HepG2 (cell line): Measurements from ENCODE around the gene PRKN. TPM values are rescaled to one million over a fixed set of nuclear protein-coding genes. Genes with fewer than 3 reads are reported as not detected.
A peak's percentile ranks its signal among the peaks of the same experiment; 100 is the strongest.

ENCODE experiments used
- ATAC-seq: fragments of 200-7000 bp; cut with Tn5 transposase; 3 replicates; pipeline ENCODE4 v1.9.1; 2020; ENCODE audit warnings: mild to moderate bottlenecking, moderate library complexity
- BruUV-seq: library from RNA; stranded (reverse); fragments of 400-500 nt; replicated peaks from 2 replicates; lab custom pipeline; 2021; lab: Mats Ljungman, UMichigan
- CTCF ChIA-PET: fragments of 300-600 bp; formaldehyde crosslinking; extraction: SDS; loops from one replicate; lab custom pipeline; 2021; ENCODE audit warnings: low total read pairs, inconsistent platforms, low intra/inter-chr PET ratio; lab: Yijun Ruan, JAX
- POLR2A ChIA-PET: fragments of 350-600 bp; sonication (Branson Sonifier 250); formaldehyde crosslinking; loops from one replicate; lab custom pipeline; 2020; ENCODE audit warnings: antibody characterized with exemption, inconsistent platforms; lab: Yijun Ruan, JAX
- DNase-seq: peaks from one replicate; pipeline ENCODE4 v3.0.0-alpha.2; 2015; ENCODE audit warnings: low spot score
- FAIRE-seq: peaks from 3 replicates; lab custom pipeline; 2011; peaks lifted over from hg19 to GRCh38; lab: Jason Lieb, UNC
- H2AFZ ChIP-seq: one replicate; pipeline ENCODE4 v1.6.1; 2011; ENCODE audit warnings: low read length, inconsistent platforms
- H3K27ac ChIP-seq: fragments of 300-600 bp; 3 replicates; pipeline ENCODE4 v1.8.0; 2011; ENCODE audit warnings: mixed run types, mild to moderate bottlenecking, mixed read lengths, low read length, inconsistent platforms; ENCODE audit not compliant: insufficient read depth; ENCODE audit errors: extremely low read length
- H3K27me3 ChIP-seq, 2 experiments: fragments of 200-600 bp in 1 of 2; 2 replicates in 1 of 2; 3 replicates in 1 of 2; pipeline versions ENCODE4 v1.6.0 to v1.8.0; 2011; ENCODE audit warnings: low read length in 2 of 2, mild to moderate bottlenecking in 2 of 2, moderate library complexity in 2 of 2, inconsistent platforms in 1 of 2; ENCODE audit not compliant: insufficient read depth in 2 of 2, control insufficient read depth in 1 of 2
- H3K36me3 ChIP-seq, 2 experiments: fragments of 200-600 bp in 1 of 2; replicated peaks in 1 of 2; 2 replicates in 1 of 2; 3 replicates in 1 of 2; pipeline versions ENCODE4 v1.5.1 to v1.8.0; 2011; ENCODE audit warnings: low read length in 2 of 2, inconsistent platforms in 1 of 2; ENCODE audit not compliant: insufficient read depth in 2 of 2, control insufficient read depth in 1 of 2
- H3K4me1 ChIP-seq: 2 replicates; pipeline ENCODE4 v1.5.1; 2012; ENCODE audit warnings: low read length, inconsistent platforms; ENCODE audit not compliant: insufficient read depth
- H3K4me2 ChIP-seq: 2 replicates; pipeline ENCODE4 v1.6.0; 2011; ENCODE audit warnings: low read depth, low read length, inconsistent platforms
- H3K4me3 ChIP-seq, 3 experiments: fragments of 200-600 bp in 1 of 3; sonication (generic), shearing (Covaris generic) in 1 of 3; replicated peaks in 1 of 3; 2 replicates each; pipeline ENCODE4 v1.5.1; 2011 to 2016; ENCODE audit warnings: low read length in 3 of 3, inconsistent platforms in 2 of 3, low read depth in 2 of 3, mild to moderate bottlenecking in 2 of 3, control low read depth in 1 of 3, mixed read lengths in 1 of 3; ENCODE audit not compliant: insufficient read depth in 1 of 3
- H3K79me2 ChIP-seq: one replicate; pipeline ENCODE4 v1.6.1; 2011; ENCODE audit warnings: low read length, inconsistent platforms; ENCODE audit not compliant: insufficient read depth
- H3K9ac ChIP-seq: 2 replicates; pipeline ENCODE4 v1.6.0; 2011; ENCODE audit warnings: mild to moderate bottlenecking, low read depth, low read length, inconsistent platforms; ENCODE audit not compliant: insufficient read depth
- H3K9me3 ChIP-seq: 2 replicates; pipeline ENCODE4 v1.5.1; 2012; ENCODE audit warnings: mild to moderate bottlenecking, low read length
- H4K20me1 ChIP-seq: 2 replicates; pipeline ENCODE4 v1.6.0; 2011; ENCODE audit warnings: inconsistent platforms, mild to moderate bottlenecking, low read length, moderate library complexity; ENCODE audit not compliant: insufficient read depth
- MAFK ChIP-seq, 2 experiments: IDR thresholded peaks in 1 of 2; conservative IDR thresholded peaks in 1 of 2; 2 replicates each; pipeline ENCODE4 v1.6.1; 2011; ENCODE audit warnings: improper control_type of control experiment in 2 of 2, low read length in 2 of 2
- RXRB ChIP-seq: IDR thresholded peaks from 2 replicates; pipeline ENCODE4 v1.6.1; 2016; ENCODE audit warnings: borderline replicate concordance, missing genetic modification reagents, missing compliant biosample characterization
- TEAD3 ChIP-seq: optimal IDR thresholded peaks from 2 replicates; pipeline ENCODE3; 2016; ENCODE audit warnings: borderline replicate concordance
- ZNF570 ChIP-seq: sonication (generic); formaldehyde crosslinking; IDR thresholded peaks from 2 replicates; pipeline ENCODE4 v1.4.0; 2020; ENCODE audit warnings: mild to moderate bottlenecking, missing genetic modification reagents, borderline replicate concordance
- WGBS: methylation state at CpG from one replicate; pipeline ENCODE4 v1.1.6; 2017; ENCODE audit warnings: low lambda C conversion rate; 5-methylcytosine and 5-hydroxymethylcytosine counted together
- in situ Hi-C: cut with HindIII; loops from 2 replicates; pipeline ENCODE4 v1.10.0; 2017; ENCODE audit warnings: low pct_unique_long_range_greater_than_20kb; ENCODE audit not compliant: extremely low pct_ligation_motif_present
- intact Hi-C: fragments of 100-400 bp; cut with micrococcal nuclease; formaldehyde crosslinking; loops from one replicate; pipeline ENCODE4 v1.10.0; 2022; ENCODE audit not compliant: unreplicated experiment
- polyA plus RNA-seq, 8 experiments: library from polyadenylated mRNA; depleted of rRNA in 3 of 8; stranded (reverse) in 7 of 8; unstranded in 1 of 8; fragments of >200 nt; fragmentation: Illumina TruSeq in 4 of 8; extraction: Trizol in 4 of 8; gene quantifications; 2 replicates each; pipeline versions ENCODE4 v1.2.1 to v1.2.3, GENCODE V29; 2011 to 2016; ENCODE audit warnings: low read depth in 4 of 8, missing spikeins in 1 of 8, mixed read lengths in 1 of 8; ENCODE audit not compliant: insufficient read depth in 1 of 8
- total RNA-seq, 5 experiments: library from RNA; depleted of rRNA; stranded (reverse); fragments of >200 nt; fragmentation: Illumina TruSeq; extraction: Trizol; gene quantifications; 2 replicates each; pipeline ENCODE4 v1.2.3, GENCODE V29; 2016; ENCODE audit warnings: low read depth in 1 of 5
- TF ChIP-seq, protein P1 (sequence below): sonication (generic); formaldehyde crosslinking; conservative IDR thresholded peaks from 2 replicates; pipeline ENCODE4 v1.4.0; 2020; ENCODE audit warnings: missing genetic modification reagents
- TF ChIP-seq, protein P2 (sequence below): sonication (generic); formaldehyde crosslinking; conservative IDR thresholded peaks from 2 replicates; pipeline ENCODE4 v1.8.0; 2022; ENCODE audit warnings: mild to moderate bottlenecking, moderate library complexity, missing genetic modification reagents

PRKN gene
- total and polyA plus RNA-seq, 2 of the 13 experiments (the other 11 are each of a cell fraction or from before 2014, with no cell fraction given) = 0.31 to 0.44 TPM

DNA sequence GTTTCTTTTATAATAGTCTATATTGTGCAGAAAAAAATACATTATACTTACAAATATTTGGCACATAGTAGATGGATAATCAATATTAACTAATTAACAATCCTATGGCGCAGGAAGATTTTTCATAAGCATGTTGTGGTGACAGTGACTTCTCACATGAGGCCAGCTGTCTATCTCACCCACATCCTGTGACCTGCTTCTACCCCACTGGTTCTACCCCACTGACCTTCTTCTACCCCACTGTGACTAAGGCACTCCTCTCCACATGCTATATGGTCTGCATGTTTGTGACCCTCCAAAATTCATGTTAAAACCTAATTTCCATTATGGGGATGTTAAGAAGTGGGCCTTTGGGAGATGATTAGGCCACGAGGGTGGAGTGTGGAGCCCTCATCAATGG is 1058.9 kb downstream of the PRKN start (continued):
- TF ChIP-seq, protein P1, sequence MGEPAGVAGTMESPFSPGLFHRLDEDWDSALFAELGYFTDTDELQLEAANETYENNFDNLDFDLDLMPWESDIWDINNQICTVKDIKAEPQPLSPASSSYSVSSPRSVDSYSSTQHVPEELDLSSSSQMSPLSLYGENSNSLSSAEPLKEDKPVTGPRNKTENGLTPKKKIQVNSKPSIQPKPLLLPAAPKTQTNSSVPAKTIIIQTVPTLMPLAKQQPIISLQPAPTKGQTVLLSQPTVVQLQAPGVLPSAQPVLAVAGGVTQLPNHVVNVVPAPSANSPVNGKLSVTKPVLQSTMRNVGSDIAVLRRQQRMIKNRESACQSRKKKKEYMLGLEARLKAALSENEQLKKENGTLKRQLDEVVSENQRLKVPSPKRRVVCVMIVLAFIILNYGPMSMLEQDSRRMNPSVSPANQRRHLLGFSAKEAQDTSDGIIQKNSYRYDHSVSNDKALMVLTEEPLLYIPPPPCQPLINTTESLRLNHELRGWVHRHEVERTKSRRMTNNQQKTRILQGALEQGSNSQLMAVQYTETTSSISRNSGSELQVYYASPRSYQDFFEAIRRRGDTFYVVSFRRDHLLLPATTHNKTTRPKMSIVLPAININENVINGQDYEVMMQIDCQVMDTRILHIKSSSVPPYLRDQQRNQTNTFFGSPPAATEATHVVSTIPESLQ (CRISPR knock-in tag) = no peak
- TF ChIP-seq, protein P2, sequence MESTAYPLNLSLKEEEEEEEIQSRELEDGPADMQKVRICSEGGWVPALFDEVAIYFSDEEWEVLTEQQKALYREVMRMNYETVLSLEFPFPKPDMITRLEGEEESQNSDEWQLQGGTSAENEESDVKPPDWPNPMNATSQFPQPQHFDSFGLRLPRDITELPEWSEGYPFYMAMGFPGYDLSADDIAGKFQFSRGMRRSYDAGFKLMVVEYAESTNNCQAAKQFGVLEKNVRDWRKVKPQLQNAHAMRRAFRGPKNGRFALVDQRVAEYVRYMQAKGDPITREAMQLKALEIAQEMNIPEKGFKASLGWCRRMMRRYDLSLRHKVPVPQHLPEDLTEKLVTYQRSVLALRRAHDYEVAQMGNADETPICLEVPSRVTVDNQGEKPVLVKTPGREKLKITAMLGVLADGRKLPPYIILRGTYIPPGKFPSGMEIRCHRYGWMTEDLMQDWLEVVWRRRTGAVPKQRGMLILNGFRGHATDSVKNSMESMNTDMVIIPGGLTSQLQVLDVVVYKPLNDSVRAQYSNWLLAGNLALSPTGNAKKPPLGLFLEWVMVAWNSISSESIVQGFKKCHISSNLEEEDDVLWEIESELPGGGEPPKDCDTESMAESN (CRISPR knock-in tag) = no peak
- no peak for TF ChIP-seq TEAD3 (CRISPR knock-in tag)
- TF ChIP-seq, all 625 proteins: peak for 0

DNA sequence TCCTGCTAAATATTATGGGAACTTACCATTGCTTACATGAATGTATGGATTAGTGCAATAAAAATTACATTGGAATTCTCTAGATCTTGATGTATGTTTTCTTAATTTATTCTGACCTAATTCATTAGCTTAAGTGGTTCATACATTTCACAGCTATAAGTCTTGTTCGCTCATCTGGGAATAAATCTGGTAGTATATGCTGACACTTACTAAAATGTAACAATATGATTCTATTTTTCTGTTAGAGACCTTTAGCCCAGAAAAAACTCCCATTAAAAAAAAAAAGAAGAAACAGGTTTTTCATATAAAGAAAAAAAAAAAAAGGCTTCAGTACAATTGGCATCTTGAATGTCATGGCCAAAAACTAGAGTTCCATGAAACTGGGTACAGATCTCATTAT is 1059.6 kb downstream of the PRKN start:
- H3K4me2 ChIP-seq = no peak overlapping the region
- no peak overlapping the region for H3K9ac ChIP-seq
- in situ Hi-C loops = no loop called here
- no peak overlapping the region for H3K4me3 ChIP-seq
- intact Hi-C loops = no loop called here
- H4K20me1 ChIP-seq = no peaks in the 10 kb centered on the region
- no peaks in the 10 kb centered on the region for H3K4me1 ChIP-seq
- BruUV-seq = no TSS peak
- no peaks in the 10 kb centered on the region for H3K36me3 ChIP-seq
- CTCF ChIA-PET = no interaction called here
- ATAC-seq (no peak), FAIRE-seq (no peak), DNase-seq (no peak)
- no peaks in the 10 kb centered on the region for H3K79me2 ChIP-seq
- H2AFZ ChIP-seq = no peak overlapping the region
- POLR2A ChIA-PET = no interaction called here
- no peaks in the 10 kb centered on the region; a peak in 2 of 5 replicates for H3K27me3 ChIP-seq
- H3K27ac ChIP-seq = no peak overlapping the region
- no peak for TF ChIP-seq RXRB
- TF ChIP-seq ZNF570 (CRISPR knock-in tag) = no peak
- peak; percentile 24 to 41; a peak in 3 of 4 replicates for TF ChIP-seq MAFK (conservative IDR thresholded peaks at IDR 0.05 in 1 of 2, IDR thresholded peaks at IDR 0.05 in 1 of 2; ENCODE audit: low read length in 2 of 2)
- WGBS = 4% methylated on average over 1 of the region's 1 CpG
- 0 out of 2 replicates have a peak, but pooled peaks cover 1% of the 10 kb centered on the region for H3K9me3 ChIP-seq
